Measurements from ENCODE around the gene CLIC4. TPM values are rescaled to one million over a fixed set of nuclear protein-coding genes. Genes with fewer than 3 reads are reported as not detected.
"Not testable (repeated sequence)": the region's sequence is repeated elsewhere in the genome, so short reads cannot be mapped to it uniquely, and the experiment has no call there.

CLIC4 gene
- total RNA-seq, 2 donors from 2014 or later: 77.2 to 124 TPM

DNA sequence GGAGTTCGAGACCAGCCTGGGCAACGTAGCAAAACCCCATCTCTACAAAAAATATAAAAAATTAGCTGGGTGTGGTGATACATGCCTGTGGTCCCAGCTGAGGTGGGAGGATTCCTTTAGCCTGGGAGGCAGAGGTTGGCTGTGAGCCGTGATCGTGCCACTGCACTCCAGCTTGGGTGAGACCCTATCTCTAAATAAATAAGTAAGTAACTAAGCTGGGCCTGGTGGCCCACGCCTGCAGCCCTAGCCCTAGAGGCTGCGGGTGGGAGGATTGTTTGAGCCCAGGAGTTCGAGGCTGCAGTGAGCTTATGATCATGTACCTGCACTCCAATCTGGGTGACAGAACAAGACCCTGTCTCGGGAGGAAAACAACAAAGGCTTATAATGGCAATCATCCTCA is 4.6 kb downstream of the CLIC4 start:
- Histone ChIP-seq H3K9me3 (no peaks in the 10 kb centered on the region), H3K36me3 (no peaks in the 10 kb centered on the region), H3K4me3 (no peak overlapping the region), H3K27ac (no peak overlapping the region), H3K27me3 (replicated peaks; ENCODE audit: insufficient read depth) (no peaks in the 10 kb centered on the region), H3K4me1 (replicated peaks) (no peaks in the 10 kb centered on the region)
- TF ChIP-seq POLR2A (IDR thresholded peaks at IDR 0.05) (no peak), POLR2AphosphoS5 (IDR thresholded peaks at IDR 0.05) (no peak)
- TF ChIP-seq, protein P1, sequence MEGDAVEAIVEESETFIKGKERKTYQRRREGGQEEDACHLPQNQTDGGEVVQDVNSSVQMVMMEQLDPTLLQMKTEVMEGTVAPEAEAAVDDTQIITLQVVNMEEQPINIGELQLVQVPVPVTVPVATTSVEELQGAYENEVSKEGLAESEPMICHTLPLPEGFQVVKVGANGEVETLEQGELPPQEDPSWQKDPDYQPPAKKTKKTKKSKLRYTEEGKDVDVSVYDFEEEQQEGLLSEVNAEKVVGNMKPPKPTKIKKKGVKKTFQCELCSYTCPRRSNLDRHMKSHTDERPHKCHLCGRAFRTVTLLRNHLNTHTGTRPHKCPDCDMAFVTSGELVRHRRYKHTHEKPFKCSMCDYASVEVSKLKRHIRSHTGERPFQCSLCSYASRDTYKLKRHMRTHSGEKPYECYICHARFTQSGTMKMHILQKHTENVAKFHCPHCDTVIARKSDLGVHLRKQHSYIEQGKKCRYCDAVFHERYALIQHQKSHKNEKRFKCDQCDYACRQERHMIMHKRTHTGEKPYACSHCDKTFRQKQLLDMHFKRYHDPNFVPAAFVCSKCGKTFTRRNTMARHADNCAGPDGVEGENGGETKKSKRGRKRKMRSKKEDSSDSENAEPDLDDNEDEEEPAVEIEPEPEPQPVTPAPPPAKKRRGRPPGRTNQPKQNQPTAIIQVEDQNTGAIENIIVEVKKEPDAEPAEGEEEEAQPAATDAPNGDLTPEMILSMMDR (IDR thresholded peaks at IDR 0.05): no peak
- intact Hi-C loops (cut with DNase I): loop anchor here (5.0 kb wide), 1 partner anchor 77 kb away; no protein-coding TSS in a partner anchor
- DNase-seq (ENCODE audit: low spot score): no peak
- 80% methylated on average over 8 of the region's 8 CpGs for WGBS

DNA sequence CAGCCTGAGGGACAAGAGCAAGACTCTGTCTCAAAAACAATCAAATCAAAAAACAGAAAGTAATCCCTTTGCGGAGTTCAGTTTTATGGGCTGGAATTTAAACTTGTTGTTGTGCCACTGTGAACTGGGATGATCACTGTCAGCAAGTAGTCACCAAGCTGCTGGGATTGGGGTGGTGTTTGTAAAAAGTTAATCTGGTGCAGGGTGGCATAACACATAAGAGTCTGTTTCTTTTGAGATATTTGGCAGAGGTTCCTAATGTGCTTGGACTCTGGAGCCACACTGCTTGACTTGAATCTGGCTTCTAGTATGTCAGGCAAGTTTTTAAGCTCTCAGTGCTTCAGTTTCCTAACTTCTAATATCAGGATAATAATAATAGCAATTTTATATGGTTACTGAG is 6.6 kb downstream of the CLIC4 start:
- no peak overlapping the region for H3K27ac ChIP-seq
- WGBS: 50% methylated on average over 1 of the region's 1 CpG
- no peak for DNase-seq (ENCODE audit: low spot score)
- intact Hi-C loops (cut with DNase I): no loop called here
- no peaks in the 10 kb centered on the region for H3K36me3 ChIP-seq
- no peaks in the 10 kb centered on the region for H3K4me1 ChIP-seq (replicated peaks)
- H3K4me3 ChIP-seq: no peak overlapping the region
- H3K27me3 ChIP-seq (replicated peaks; ENCODE audit: insufficient read depth): no peaks in the 10 kb centered on the region
- no peaks in the 10 kb centered on the region for H3K9me3 ChIP-seq
- TF ChIP-seq, protein P1 (IDR thresholded peaks at IDR 0.05): no peak
- TF ChIP-seq POLR2A (IDR thresholded peaks at IDR 0.05) (no peak), POLR2AphosphoS5 (IDR thresholded peaks at IDR 0.05) (no peak)

DNA sequence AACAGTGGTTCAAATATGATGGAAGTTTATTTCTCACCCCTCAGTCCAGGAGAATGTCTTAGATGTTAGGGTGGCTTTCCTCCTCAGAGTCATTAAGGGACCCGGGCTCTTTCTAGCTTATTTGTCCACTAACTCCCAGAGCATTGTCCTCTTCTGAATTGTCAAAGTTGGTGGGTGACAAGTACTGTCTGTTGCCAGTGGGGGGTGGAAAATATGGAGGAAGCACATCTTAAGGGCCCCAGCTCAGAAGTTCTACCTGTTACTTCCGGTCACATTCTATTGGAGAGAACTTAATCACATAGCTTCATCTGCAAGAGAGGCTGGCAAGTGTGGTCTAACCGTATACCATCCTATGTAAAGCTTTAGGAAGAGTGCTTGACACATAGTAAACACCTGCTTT is 7.1 kb downstream of the CLIC4 start:
- intact Hi-C loops (cut with DNase I): no loop called here
- WGBS: 57% methylated on average over 3 of the region's 3 CpGs
- Histone ChIP-seq H3K36me3 (no peaks in the 10 kb centered on the region), H3K4me3 (no peak overlapping the region), H3K27me3 (replicated peaks; ENCODE audit: insufficient read depth) (no peaks in the 10 kb centered on the region), H3K9me3 (no peaks in the 10 kb centered on the region), H3K4me1 (replicated peaks) (no peaks in the 10 kb centered on the region), H3K27ac (no peak overlapping the region)
- no peak for DNase-seq (ENCODE audit: low spot score)
- TF ChIP-seq POLR2AphosphoS5 (IDR thresholded peaks at IDR 0.05): no peak
- no peak for TF ChIP-seq POLR2A (IDR thresholded peaks at IDR 0.05)
- TF ChIP-seq, protein P1 (IDR thresholded peaks at IDR 0.05): no peak

GRCh38 chr1:24754229-24754628 is 9.0 kb downstream of the CLIC4 start:
- no peaks in the 10 kb centered on the region for H3K4me1 ChIP-seq (replicated peaks)
- 73% methylated on average over 5 of the region's 5 CpGs for WGBS
- intact Hi-C loops (cut with DNase I): no loop called here
- H3K9me3 ChIP-seq: no peaks in the 10 kb centered on the region
- no peaks in the 10 kb centered on the region for H3K36me3 ChIP-seq
- no peaks in the 10 kb centered on the region for H3K27me3 ChIP-seq (replicated peaks; ENCODE audit: insufficient read depth)
- no peak overlapping the region for H3K27ac ChIP-seq
- TF ChIP-seq, protein P1 (IDR thresholded peaks at IDR 0.05): no peak
- TF ChIP-seq POLR2AphosphoS5 (IDR thresholded peaks at IDR 0.05): peak; percentile 34
- no peak overlapping the region for H3K4me3 ChIP-seq
- no peak for DNase-seq (ENCODE audit: low spot score)

- H3K9me3 ChIP-seq; H3K4me1 ChIP-seq (replicated peaks); H3K36me3 ChIP-seq; H3K27ac ChIP-seq; DNase-seq (ENCODE audit: low spot score); H3K4me3 ChIP-seq; H3K27me3 ChIP-seq (replicated peaks; ENCODE audit: insufficient read depth); intact Hi-C loops (cut with DNase I): not testable (repeated sequence)
- 91% methylated on average over 6 of the region's 6 CpGs for WGBS
Measured at GRCh38 chr1:24755323-24755722, 10.1 kb downstream of the CLIC4 start.
